IMR-90 (cell line): Measurements from ENCODE around the gene MLH1. TPM values are rescaled to one million over a fixed set of nuclear protein-coding genes. Genes with fewer than 3 reads are reported as not detected.

Experiments used
- ATAC-seq: fragments of 200-7000 bp; cut with Tn5 transposase; 2 replicates; pipeline ENCODE4 v1.9.1; 2020; ENCODE audit warnings: low read depth, mild to moderate bottlenecking, moderate library complexity
- BruUV-seq: library from RNA; stranded (reverse); fragments of 400-500 nt; replicated peaks from 2 replicates; lab custom pipeline; 2021; lab: Mats Ljungman, UMichigan
- CTCF ChIA-PET: fragments of 300-600 bp; formaldehyde crosslinking; extraction: SDS; loops from one replicate; lab custom pipeline; 2021; ENCODE audit warnings: antibody characterized with exemption; lab: Yijun Ruan, JAX
- POLR2A ChIA-PET: fragments of 300-600 bp; sonication (Branson Sonifier 250); formaldehyde crosslinking; loops from one replicate; lab custom pipeline; 2022; ENCODE audit warnings: antibody characterized with exemption; ENCODE audit not compliant: unreplicated experiment; lab: Charles Lee
- DNase-seq: peaks from one replicate; pipeline ENCODE4 v3.0.0; 2013
- H2AFZ ChIP-seq: replicated peaks from 2 replicates; pipeline ENCODE3; 2013; ENCODE audit warnings: low read length, mild to moderate bottlenecking; ENCODE audit not compliant: poor library complexity
- H2AK5ac ChIP-seq: 2 replicates; pipeline ENCODE4 v1.6.1; 2013; ENCODE audit warnings: low read depth, low read length, inconsistent platforms
- H2AK9ac ChIP-seq: replicated peaks from 2 replicates; pipeline ENCODE3; 2013; ENCODE audit warnings: mild to moderate bottlenecking, low read depth, low read length, moderate library complexity; ENCODE audit not compliant: poor library complexity
- H2BK120ac ChIP-seq: 2 replicates; pipeline ENCODE4 v1.6.1; 2013; ENCODE audit warnings: low read depth, low read length, inconsistent platforms
- H2BK15ac ChIP-seq: 3 replicates; pipeline ENCODE4 v1.6.1; 2013; ENCODE audit warnings: low read depth, low read length, inconsistent platforms
- H2BK20ac ChIP-seq: 2 replicates; pipeline ENCODE4 v1.6.1; 2013; ENCODE audit warnings: low read depth, mild to moderate bottlenecking, inconsistent platforms, low read length, moderate library complexity
- H2BK5ac ChIP-seq: 2 replicates; pipeline ENCODE4 v1.6.1; 2013; ENCODE audit warnings: mild to moderate bottlenecking, low read depth, low read length, inconsistent platforms; ENCODE audit not compliant: poor library complexity, severe bottlenecking
- H3K14ac ChIP-seq: replicated peaks from 2 replicates; pipeline ENCODE4 v1.6.1; 2013; ENCODE audit warnings: low read depth, low read length, inconsistent platforms
- H3K18ac ChIP-seq: 2 replicates; pipeline ENCODE4 v1.6.1; 2013; ENCODE audit warnings: low read depth, low read length, control low read depth
- H3K23ac ChIP-seq: 2 replicates; pipeline ENCODE4 v1.6.1; 2013; ENCODE audit warnings: low read depth, low read length, inconsistent platforms
- H3K27ac ChIP-seq: 2 replicates; pipeline ENCODE4 v1.5.1; 2013; ENCODE audit warnings: mild to moderate bottlenecking, control low read depth, low read length; ENCODE audit not compliant: insufficient read depth
- H3K27me3 ChIP-seq: 2 replicates; pipeline ENCODE4 v1.6.1; 2013; ENCODE audit warnings: low read length; ENCODE audit not compliant: control insufficient read depth, insufficient read depth
- H3K36me3 ChIP-seq: 2 replicates; pipeline ENCODE4 v1.6.1; 2013; ENCODE audit warnings: low read length, mixed read lengths; ENCODE audit not compliant: control insufficient read depth, insufficient read depth
- H3K4ac ChIP-seq: 2 replicates; pipeline ENCODE4 v1.6.1; 2013; ENCODE audit warnings: low read depth, low read length, inconsistent platforms
- H3K4me1 ChIP-seq: 2 replicates; pipeline ENCODE4 v1.6.1; 2013; ENCODE audit warnings: low read length, mixed read lengths; ENCODE audit not compliant: control insufficient read depth, insufficient read depth
- H3K4me2 ChIP-seq: 2 replicates; pipeline ENCODE4 v1.6.1; 2013; ENCODE audit warnings: low read depth, mild to moderate bottlenecking, control low read depth, low read length, moderate library complexity
- H3K4me3 ChIP-seq: 2 replicates; pipeline ENCODE4 v1.5.1; 2013; ENCODE audit warnings: low read depth, mild to moderate bottlenecking, control low read depth, low read length, moderate library complexity; ENCODE audit not compliant: insufficient read depth
- H3K56ac ChIP-seq: 2 replicates; pipeline ENCODE4 v1.6.1; 2013; ENCODE audit warnings: low read length, inconsistent platforms; ENCODE audit not compliant: insufficient read depth; ENCODE audit errors: extremely low read depth
- H3K79me1 ChIP-seq, 2 experiments: 2 replicates each; pipeline ENCODE4 v1.6.1; 2013; ENCODE audit warnings: low read length in 2 of 2, inconsistent platforms in 1 of 2, low read depth in 1 of 2
- H3K9ac ChIP-seq: 2 replicates; pipeline ENCODE4 v1.6.1; 2013; ENCODE audit warnings: low read depth, low read length, control low read depth
- H3K9me1 ChIP-seq: 2 replicates; pipeline ENCODE4 v1.6.1; 2013; ENCODE audit warnings: low read length, inconsistent platforms; ENCODE audit not compliant: insufficient read depth
- H3K9me3 ChIP-seq: 2 replicates; pipeline ENCODE4 v1.6.1; 2013; ENCODE audit warnings: low read length; ENCODE audit not compliant: control insufficient read depth, insufficient read depth
- H4K20me1 ChIP-seq: 2 replicates; pipeline ENCODE4 v1.6.1; 2013; ENCODE audit warnings: low read length, inconsistent platforms; ENCODE audit not compliant: insufficient read depth
- H4K5ac ChIP-seq: 2 replicates; pipeline ENCODE4 v1.6.1; 2013; ENCODE audit warnings: mild to moderate bottlenecking, low read depth, low read length, control low read depth
- H4K8ac ChIP-seq, 2 experiments: 2 replicates each; pipeline ENCODE4 v1.6.1; 2013; ENCODE audit warnings: low read depth in 2 of 2, low read length in 2 of 2, control low read depth in 1 of 2, inconsistent platforms in 1 of 2
- H4K91ac ChIP-seq: 2 replicates; pipeline ENCODE4 v1.6.1; 2013; ENCODE audit warnings: low read depth, low read length, inconsistent platforms; ENCODE audit not compliant: insufficient read depth
- BHLHE40 ChIP-seq: fragments of 150-350 bp; IDR thresholded peaks from 2 replicates; pipeline ENCODE4 v1.6.1; 2016; ENCODE audit warnings: mild to moderate bottlenecking, low read depth, low read length
- CEBPB ChIP-seq: IDR thresholded peaks from 2 replicates; pipeline ENCODE4 v1.6.1; 2012; ENCODE audit warnings: low read depth, low read length, improper control_type of control experiment
- ELK1 ChIP-seq: fragments of 150-350 bp; IDR thresholded peaks from 2 replicates; pipeline ENCODE4 v1.6.1; 2016; ENCODE audit warnings: low read depth, mild to moderate bottlenecking, low read length, moderate library complexity, borderline replicate concordance
- POLR2A ChIP-seq: IDR thresholded peaks from 2 replicates; pipeline ENCODE4 v1.6.1; 2012; ENCODE audit warnings: mild to moderate bottlenecking, low read depth, low read length
- SMC3 ChIP-seq: fragments of 150-350 bp; IDR thresholded peaks from 2 replicates; pipeline ENCODE4 v1.6.1; 2016; ENCODE audit warnings: low read depth, mild to moderate bottlenecking, antibody characterized with exemption, low read length, moderate library complexity
- WGBS, 2 experiments: methylation state at CpG; one replicate each; pipeline versions ENCODE4 v1.1.5 to v1.1.7; 2013; ENCODE audit warnings: missing lambda C conversion rate in 2 of 2; ENCODE audit not compliant: insufficient read length in 1 of 2; ENCODE audit errors: extremely low coverage in 2 of 2; 5-methylcytosine and 5-hydroxymethylcytosine counted together
- dilution Hi-C: fragments of 300-500 bp; cut with HindIII; formaldehyde crosslinking; loops from one replicate; pipeline ENCODE4 v1.14.3; 2018; ENCODE audit warnings: low sequenced_read_pairs; ENCODE audit not compliant: unreplicated experiment
- in situ Hi-C: fragments of 300-500 bp; cut with MboI; formaldehyde crosslinking; loops from 3 replicates; pipeline ENCODE4 v1.14.3; 2019; ENCODE audit warnings: low sequenced_read_pairs, inconsistent platforms, mixed read lengths
- intact Hi-C: fragments of 100-400 bp; cut with micrococcal nuclease; formaldehyde crosslinking; loops from 2 replicates; pipeline ENCODE4 v1.10.0; 2022
- polyA plus RNA-seq, 3 experiments: library from polyadenylated mRNA; depleted of rRNA; stranded (reverse); fragments of >200 nt; gene quantifications; 2 replicates each; pipeline ENCODE4 v1.2.3, GENCODE V29; 2012; ENCODE audit warnings: low replicate concordance in 1 of 3
- total RNA-seq: library from RNA; depleted of rRNA; stranded (reverse); fragments of >200 nt; gene quantifications from 2 replicates; pipeline ENCODE4 v1.2.3, GENCODE V29; 2012

MLH1 gene
- total and polyA plus RNA-seq, 2 of the 4 experiments (the other 2 are of a cell fraction) = 30.2 to 54.1 TPM

DNA sequence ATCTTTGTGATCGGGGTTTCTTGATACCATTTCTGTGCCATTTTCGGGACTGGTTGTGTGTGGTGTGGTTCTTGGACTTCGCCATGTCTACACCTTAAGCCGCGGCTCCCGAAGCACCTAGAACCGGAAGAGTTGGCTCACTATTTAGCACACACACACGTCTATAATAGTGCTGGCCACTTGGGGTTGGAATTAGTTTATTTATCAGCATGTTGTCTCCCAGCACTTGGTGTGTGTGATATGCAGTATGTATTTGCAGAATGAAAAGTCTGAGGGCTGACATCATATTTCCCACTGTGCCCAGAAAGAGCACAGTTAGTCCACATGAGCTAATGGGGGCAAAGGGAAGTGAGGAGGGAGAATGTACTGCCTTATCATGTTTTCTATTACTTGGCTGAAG, 23.6 kb downstream of the MLH1 start:
- no peak overlapping the region for H4K8ac ChIP-seq
- dilution Hi-C loops (no loop called here), in situ Hi-C loops (no loop called here), intact Hi-C loops (no loop called here)
- no peak overlapping the region for H3K14ac ChIP-seq
- no TSS peak for BruUV-seq
- no peaks in the 10 kb centered on the region for H4K20me1 ChIP-seq
- no peaks in the 10 kb centered on the region; a peak in 1 of 4 replicates for H3K79me1 ChIP-seq
- H3K56ac ChIP-seq = no peak overlapping the region
- no peak overlapping the region for H3K27ac ChIP-seq
- no peak for ATAC-seq
- no peaks in the 10 kb centered on the region for H3K9me3 ChIP-seq
- TF ChIP-seq POLR2A (no peak), SMC3 (no peak), BHLHE40 (no peak), ELK1 (no peak), CEBPB (no peak)
- H2BK120ac ChIP-seq = no peak overlapping the region
- no peak overlapping the region for H2BK5ac ChIP-seq
- H2BK15ac ChIP-seq = no peak overlapping the region
- no peak overlapping the region for H4K91ac ChIP-seq
- H3K4me2 ChIP-seq = no peak overlapping the region
- H3K18ac ChIP-seq = no peak overlapping the region
- peaks cover 45% of the 10 kb centered on the region for H3K36me3 ChIP-seq
- H2AK5ac ChIP-seq = no peak overlapping the region
- no peaks in the 10 kb centered on the region for H3K27me3 ChIP-seq
- no peak overlapping the region for H2AK9ac ChIP-seq
- H3K4ac ChIP-seq = no peak overlapping the region
- no peak for DNase-seq
- WGBS, 2 experiments = no CpG with 5 or more reads among the region's 8 CpGs
- no peak overlapping the region for H3K4me3 ChIP-seq
- no peak overlapping the region for H2BK20ac ChIP-seq
- H3K23ac ChIP-seq = no peak overlapping the region
- no peak overlapping the region for H2AFZ ChIP-seq
- ChIA-PET POLR2A (no interaction called here), CTCF (no interaction called here)
- H3K4me1 ChIP-seq = no peaks in the 10 kb centered on the region
- H3K9ac ChIP-seq = no peak overlapping the region
- no peak overlapping the region for H4K5ac ChIP-seq
- H3K9me1 ChIP-seq = no peaks in the 10 kb centered on the region
